Heart left ventricle (tissue), 13 donors: ENCODE data around the gene RINL.

Source experiments
- POLR2A ChIP-seq, 2 donors: fragments of 450-650 bp; IDR thresholded peaks; one replicate each; pipeline ENCODE4 v1.6.1; 2017; ENCODE audit warnings: antibody characterized with exemption in 2 of 2, mild to moderate bottlenecking in 2 of 2, moderate library complexity in 2 of 2
- TF ChIP-seq, protein P1 (sequence below), 12 donors: fragments of 200-600 bp; sonication (generic) in 4 of 12; IDR thresholded peaks; one replicate each; pipeline versions ENCODE4 v1.5.0 to v1.8.0; 2018 to 2022; ENCODE audit warnings: antibody characterized with exemption in 12 of 12, mild to moderate bottlenecking in 5 of 12
- donor health status: ischemic (EF 13 %, LVEDD 7.1; RV severe dilation, severe dysfunction).
- donor health status: DM: no; HTN: yes; CAD: no.
- donor health status: DM: no; HTN: no; CAD: no.
- donor health status: ischemic (EF 25% LVEDD 6.9; RV normal size, moderate dysfunction).
- donor health status: ischemic (EF 25% LVEDD 5.7; RV mildly dilated, moderate dysfunction).
- donor health status: ischemic (EF 35%, LVEDD 5.7; RV mildly dilated, moderate dysfunction).
- donor health status: nonischemic (EF 11% LVEDD 7.7; RV severe dilation, severe dysfunction).
- donor health status: DM: yes; HTN: yes; CAD: no.
- donor health status: PGD.
- donor health status: ischemic (EF 29% LVEDD 5.4; RV normal size, mild dysfunction).
- donor health status: nonischemic (EF 23%, LVEDD 6.1; RV moderate dilation, normal function).

DNA sequence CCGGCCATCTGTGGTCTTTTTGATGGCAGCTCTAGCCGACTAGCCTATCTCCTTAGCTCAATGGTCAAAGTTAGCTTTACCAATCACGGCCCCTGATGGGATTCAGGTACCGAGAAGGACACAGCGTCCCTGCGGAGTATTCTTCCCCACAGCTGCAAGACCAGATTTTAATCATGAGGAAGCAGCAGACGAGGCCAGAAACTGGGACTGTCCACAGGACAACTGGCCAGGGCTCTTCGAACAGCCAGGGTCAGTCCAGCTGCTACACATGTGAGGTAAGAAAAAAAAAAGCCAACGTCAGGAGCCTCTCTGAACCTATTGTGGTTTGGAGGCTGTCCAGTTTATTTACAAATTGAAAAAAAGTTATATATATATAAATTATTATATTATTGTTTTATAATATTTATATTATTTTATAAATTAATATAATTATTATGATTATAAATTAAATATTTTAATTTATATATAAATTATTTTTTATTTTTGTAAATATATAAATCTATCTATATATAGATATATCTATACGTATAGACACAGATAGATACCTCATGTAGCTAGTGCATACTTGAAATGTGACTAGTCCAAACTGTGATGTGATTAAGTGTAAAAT, 10.8 kb downstream of the RINL start:
- TF ChIP-seq, protein P1, sequence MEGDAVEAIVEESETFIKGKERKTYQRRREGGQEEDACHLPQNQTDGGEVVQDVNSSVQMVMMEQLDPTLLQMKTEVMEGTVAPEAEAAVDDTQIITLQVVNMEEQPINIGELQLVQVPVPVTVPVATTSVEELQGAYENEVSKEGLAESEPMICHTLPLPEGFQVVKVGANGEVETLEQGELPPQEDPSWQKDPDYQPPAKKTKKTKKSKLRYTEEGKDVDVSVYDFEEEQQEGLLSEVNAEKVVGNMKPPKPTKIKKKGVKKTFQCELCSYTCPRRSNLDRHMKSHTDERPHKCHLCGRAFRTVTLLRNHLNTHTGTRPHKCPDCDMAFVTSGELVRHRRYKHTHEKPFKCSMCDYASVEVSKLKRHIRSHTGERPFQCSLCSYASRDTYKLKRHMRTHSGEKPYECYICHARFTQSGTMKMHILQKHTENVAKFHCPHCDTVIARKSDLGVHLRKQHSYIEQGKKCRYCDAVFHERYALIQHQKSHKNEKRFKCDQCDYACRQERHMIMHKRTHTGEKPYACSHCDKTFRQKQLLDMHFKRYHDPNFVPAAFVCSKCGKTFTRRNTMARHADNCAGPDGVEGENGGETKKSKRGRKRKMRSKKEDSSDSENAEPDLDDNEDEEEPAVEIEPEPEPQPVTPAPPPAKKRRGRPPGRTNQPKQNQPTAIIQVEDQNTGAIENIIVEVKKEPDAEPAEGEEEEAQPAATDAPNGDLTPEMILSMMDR (IDR thresholded peaks at IDR 0.05) = no peak
- no peak for TF ChIP-seq POLR2A (IDR thresholded peaks at IDR 0.05)
